IPS-15b (cell line): ENCODE results near the gene PIEZO1.

Experiments
- H3K27me3 ChIP-seq: one replicate; pipeline ENCODE4 v1.6.1; 2013; ENCODE audit warnings: low read length; ENCODE audit not compliant: control insufficient read depth, insufficient read depth
- H3K36me3 ChIP-seq: one replicate; pipeline ENCODE4 v1.6.1; 2013; ENCODE audit warnings: low read length; ENCODE audit not compliant: control insufficient read depth, insufficient read depth
- H3K4me1 ChIP-seq: one replicate; pipeline ENCODE4 v1.6.1; 2013; ENCODE audit warnings: mild to moderate bottlenecking, low read length; ENCODE audit not compliant: control insufficient read depth, insufficient read depth
- H3K4me3 ChIP-seq: one replicate; pipeline ENCODE4 v1.5.1; 2013; ENCODE audit warnings: low read depth, low read length
- H3K9ac ChIP-seq: one replicate; pipeline ENCODE4 v1.6.1; 2013; ENCODE audit warnings: low read depth, mild to moderate bottlenecking, low read length
- H3K9me3 ChIP-seq: one replicate; pipeline ENCODE4 v1.6.1; 2013; ENCODE audit warnings: mild to moderate bottlenecking, low read length; ENCODE audit not compliant: control insufficient read depth, insufficient read depth

The PIEZO1 gene, protein sequence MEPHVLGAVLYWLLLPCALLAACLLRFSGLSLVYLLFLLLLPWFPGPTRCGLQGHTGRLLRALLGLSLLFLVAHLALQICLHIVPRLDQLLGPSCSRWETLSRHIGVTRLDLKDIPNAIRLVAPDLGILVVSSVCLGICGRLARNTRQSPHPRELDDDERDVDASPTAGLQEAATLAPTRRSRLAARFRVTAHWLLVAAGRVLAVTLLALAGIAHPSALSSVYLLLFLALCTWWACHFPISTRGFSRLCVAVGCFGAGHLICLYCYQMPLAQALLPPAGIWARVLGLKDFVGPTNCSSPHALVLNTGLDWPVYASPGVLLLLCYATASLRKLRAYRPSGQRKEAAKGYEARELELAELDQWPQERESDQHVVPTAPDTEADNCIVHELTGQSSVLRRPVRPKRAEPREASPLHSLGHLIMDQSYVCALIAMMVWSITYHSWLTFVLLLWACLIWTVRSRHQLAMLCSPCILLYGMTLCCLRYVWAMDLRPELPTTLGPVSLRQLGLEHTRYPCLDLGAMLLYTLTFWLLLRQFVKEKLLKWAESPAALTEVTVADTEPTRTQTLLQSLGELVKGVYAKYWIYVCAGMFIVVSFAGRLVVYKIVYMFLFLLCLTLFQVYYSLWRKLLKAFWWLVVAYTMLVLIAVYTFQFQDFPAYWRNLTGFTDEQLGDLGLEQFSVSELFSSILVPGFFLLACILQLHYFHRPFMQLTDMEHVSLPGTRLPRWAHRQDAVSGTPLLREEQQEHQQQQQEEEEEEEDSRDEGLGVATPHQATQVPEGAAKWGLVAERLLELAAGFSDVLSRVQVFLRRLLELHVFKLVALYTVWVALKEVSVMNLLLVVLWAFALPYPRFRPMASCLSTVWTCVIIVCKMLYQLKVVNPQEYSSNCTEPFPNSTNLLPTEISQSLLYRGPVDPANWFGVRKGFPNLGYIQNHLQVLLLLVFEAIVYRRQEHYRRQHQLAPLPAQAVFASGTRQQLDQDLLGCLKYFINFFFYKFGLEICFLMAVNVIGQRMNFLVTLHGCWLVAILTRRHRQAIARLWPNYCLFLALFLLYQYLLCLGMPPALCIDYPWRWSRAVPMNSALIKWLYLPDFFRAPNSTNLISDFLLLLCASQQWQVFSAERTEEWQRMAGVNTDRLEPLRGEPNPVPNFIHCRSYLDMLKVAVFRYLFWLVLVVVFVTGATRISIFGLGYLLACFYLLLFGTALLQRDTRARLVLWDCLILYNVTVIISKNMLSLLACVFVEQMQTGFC (N-terminal part only)

DNA sequence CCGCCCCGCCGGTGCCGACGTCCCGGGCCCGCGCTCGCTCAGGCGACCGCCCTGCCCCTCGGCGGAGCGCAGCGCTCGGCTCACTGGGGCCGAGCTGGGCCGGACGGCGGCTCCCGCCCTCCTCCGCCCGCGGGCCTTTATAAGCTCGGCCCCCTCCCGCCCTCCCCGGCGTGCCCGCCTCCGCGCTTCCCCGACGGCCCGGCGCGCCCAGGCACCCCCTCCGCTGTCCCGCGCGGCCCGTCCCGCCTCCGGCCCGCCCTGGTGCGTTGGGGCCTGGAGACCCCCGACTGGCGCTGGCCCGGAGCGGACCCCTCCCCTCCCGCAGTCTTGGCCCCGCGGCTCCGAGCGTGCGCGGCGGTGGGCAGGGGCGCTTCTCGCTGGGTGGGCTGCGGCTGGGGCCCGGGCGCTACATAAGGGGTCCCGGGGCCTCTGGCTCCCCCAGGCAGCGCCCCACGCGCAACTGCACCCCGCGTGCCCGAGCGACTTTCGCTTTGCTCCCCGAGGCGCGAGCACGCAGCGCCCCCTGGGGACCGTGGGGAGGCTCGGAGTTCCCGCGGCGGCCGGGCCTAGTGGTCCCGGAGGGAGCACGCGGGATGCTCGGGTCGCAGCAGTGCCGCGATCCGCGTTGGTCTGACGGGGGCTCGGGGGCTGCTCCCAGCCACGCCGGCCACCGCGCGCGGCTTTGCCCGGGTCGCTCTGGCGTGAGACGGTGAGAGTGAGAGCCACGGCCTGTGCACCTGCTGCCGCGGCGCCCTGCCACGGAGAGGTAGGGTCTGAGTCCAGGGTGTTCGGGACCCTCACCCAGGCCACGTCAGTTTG, at the start of gene PIEZO1:
Gene PIEZO1 (minus strand): TSS at position 115 of the 819 bp plus-strand sequence. CDS start 256 bp downstream, outside the sequence.
- Histone ChIP-seq H3K27me3 (no peaks in the 10 kb centered on the region), H3K9ac (no peak within 1 kb of the TSS), H3K36me3 (no peaks in the 10 kb centered on the region), H3K4me1 (peaks cover 2% of the 10 kb centered on the region), H3K9me3 (no peaks in the 10 kb centered on the region), H3K4me3 (peak within 1 kb of the TSS; percentile 30)

DNA sequence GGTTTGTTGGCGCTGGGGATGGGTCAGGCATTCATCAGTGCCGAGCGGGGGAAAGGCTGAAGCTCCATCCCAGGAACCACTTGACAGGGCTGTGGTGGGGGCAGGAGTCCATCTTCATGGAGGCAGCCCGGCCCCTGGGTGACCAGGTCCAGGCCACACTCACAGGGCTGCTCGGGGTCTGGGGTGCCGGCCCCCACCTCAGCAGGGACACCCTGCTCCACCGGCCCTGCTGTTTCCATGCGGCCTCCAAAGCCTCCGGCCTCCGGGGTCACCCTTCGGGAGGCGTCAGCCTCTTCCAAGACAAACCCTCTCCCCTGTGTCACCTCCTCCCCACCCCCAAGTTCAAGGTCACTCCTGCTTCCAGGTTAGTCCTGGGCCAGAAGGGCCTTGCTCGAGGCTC, 49.6 kb upstream of the PIEZO1 start:
- Histone ChIP-seq H3K9me3 (no peaks in the 10 kb centered on the region), H3K36me3 (peaks cover 13% of the 10 kb centered on the region), H3K4me1 (no peaks in the 10 kb centered on the region), H3K4me3 (no peak overlapping the region), H3K27me3 (no peaks in the 10 kb centered on the region), H3K9ac (no peak overlapping the region)

- Histone ChIP-seq H3K27me3 (no peaks in the 10 kb centered on the region), H3K9me3 (no peaks in the 10 kb centered on the region), H3K36me3 (peaks cover 13% of the 10 kb centered on the region), H3K9ac (no peak overlapping the region), H3K4me3 (no peak overlapping the region), H3K4me1 (no peaks in the 10 kb centered on the region)
Observed at GRCh38 chr16:88833086-88833485, 48.1 kb upstream of the PIEZO1 start.

GRCh38 chr16:88831838-88832237, 46.8 kb upstream of the PIEZO1 start:
- no peaks in the 10 kb centered on the region for H3K9me3 ChIP-seq
- no peak overlapping the region for H3K4me3 ChIP-seq
- no peaks in the 10 kb centered on the region for H3K27me3 ChIP-seq
- peaks cover 13% of the 10 kb centered on the region for H3K36me3 ChIP-seq
- H3K9ac ChIP-seq = no peak overlapping the region
- no peaks in the 10 kb centered on the region for H3K4me1 ChIP-seq

- no peak overlapping the region for H3K9ac ChIP-seq
- H3K27me3 ChIP-seq = no peaks in the 10 kb centered on the region
- no peaks in the 10 kb centered on the region for H3K9me3 ChIP-seq
- no peak overlapping the region for H3K4me3 ChIP-seq
- H3K4me1 ChIP-seq = no peaks in the 10 kb centered on the region
- H3K36me3 ChIP-seq = peaks cover 11% of the 10 kb centered on the region
Observed at GRCh38 chr16:88830783-88831182, 45.8 kb upstream of the PIEZO1 start.

GRCh38 chr16:88830258-88830657, 45.2 kb upstream of the PIEZO1 start:
- no peaks in the 10 kb centered on the region for H3K4me1 ChIP-seq
- H3K9me3 ChIP-seq = no peaks in the 10 kb centered on the region
- H3K9ac ChIP-seq = no peak overlapping the region
- no peaks in the 10 kb centered on the region for H3K27me3 ChIP-seq
- no peak overlapping the region for H3K4me3 ChIP-seq
- peaks cover 8% of the 10 kb centered on the region for H3K36me3 ChIP-seq

DNA sequence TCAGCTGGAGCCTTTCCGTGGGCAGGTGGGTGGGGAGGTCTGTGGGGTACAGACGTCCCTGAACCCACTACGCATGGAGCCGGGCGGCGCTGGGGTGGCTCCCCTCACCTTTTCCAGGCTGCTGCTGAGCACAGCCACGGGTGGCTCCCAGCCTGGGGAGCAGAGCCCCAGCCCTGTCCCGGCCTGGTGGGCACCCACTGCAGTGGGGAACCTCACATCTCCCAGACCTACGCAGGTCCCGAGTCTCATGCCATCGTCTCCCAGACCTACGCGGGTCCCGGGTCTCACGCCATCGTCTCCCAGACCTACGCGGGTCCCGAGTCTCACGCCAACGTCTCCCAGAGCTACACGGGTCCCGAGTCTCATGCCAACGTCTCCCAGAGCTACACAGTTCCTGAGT, 43.7 kb upstream of the PIEZO1 start:
- Histone ChIP-seq H3K4me3 (no peak overlapping the region), H3K9ac (no peak overlapping the region), H3K4me1 (no peaks in the 10 kb centered on the region), H3K36me3 (peaks cover 7% of the 10 kb centered on the region), H3K9me3 (no peaks in the 10 kb centered on the region), H3K27me3 (no peaks in the 10 kb centered on the region)

DNA sequence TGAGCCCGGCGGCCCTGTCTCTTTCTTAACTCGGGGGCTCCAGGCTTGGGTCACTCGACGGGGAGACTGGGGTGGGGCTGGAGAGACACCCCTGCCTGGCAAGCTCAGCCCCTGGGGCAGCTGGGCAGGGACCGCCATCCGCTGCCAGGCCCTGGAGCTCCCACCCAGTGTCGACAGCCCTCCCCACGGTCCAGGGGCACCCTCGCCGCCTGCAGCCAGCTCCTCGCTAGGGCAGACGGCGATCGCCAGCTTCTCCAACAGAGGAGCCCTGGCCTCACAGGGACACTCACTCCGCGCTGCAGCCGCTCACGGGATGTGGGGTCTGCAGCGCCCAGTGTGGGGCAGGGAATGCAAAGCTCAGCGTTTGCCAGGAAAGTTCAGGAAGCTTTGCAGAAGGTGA, 42.7 kb upstream of the PIEZO1 start:
- H3K9me3 ChIP-seq = no peaks in the 10 kb centered on the region
- H3K9ac ChIP-seq = no peak overlapping the region
- no peaks in the 10 kb centered on the region for H3K4me1 ChIP-seq
- peaks cover 7% of the 10 kb centered on the region for H3K36me3 ChIP-seq
- H3K27me3 ChIP-seq = no peaks in the 10 kb centered on the region
- no peak overlapping the region for H3K4me3 ChIP-seq

DNA sequence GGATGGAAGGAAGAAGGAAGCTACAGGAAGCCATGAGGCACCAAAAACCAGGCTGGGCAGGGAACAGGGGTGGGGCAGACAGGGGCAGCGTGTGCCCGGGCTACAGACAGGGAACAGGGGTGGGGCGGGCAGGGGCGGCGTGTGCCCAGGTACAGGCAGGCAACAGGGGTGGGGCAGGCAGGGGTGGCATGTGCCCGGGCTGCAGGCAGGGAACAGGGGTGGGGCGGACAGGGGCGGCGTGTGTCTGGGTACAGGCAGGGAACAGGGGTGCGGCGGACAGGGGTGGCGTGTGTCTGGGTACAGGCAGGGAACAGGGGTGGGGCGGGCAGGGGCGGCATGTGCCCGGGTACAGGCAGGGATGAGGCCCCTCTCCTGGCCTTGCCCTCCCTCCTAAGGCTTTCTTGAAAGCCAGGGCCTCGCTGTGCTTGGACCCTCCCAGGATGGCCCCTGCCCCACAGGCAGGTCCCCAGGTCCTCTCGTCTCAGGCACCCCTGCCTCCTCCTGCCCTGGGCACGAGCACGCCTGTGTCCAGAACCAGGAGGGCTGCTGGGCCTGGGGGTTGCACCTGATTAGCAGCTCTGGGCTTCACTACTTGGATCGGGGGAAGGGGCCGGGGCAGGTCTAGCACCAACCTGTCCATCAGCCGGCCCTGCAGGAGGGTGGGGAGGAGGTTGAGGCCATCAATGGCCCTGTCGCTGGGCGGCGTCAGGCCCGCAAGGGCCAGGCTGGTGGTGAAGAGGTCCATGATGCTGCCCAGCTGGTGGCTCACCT, 41.2 kb upstream of the PIEZO1 start:
- Histone ChIP-seq H3K27me3 (no peaks in the 10 kb centered on the region), H3K36me3 (peaks cover 9% of the 10 kb centered on the region), H3K9ac (no peak overlapping the region), H3K4me1 (no peaks in the 10 kb centered on the region), H3K9me3 (no peaks in the 10 kb centered on the region), H3K4me3 (no peak overlapping the region)

GRCh38 chr16:88825146-88825545, 40.1 kb upstream of the PIEZO1 start:
- H3K27me3 ChIP-seq = no peaks in the 10 kb centered on the region
- H3K36me3 ChIP-seq = peaks cover 12% of the 10 kb centered on the region
- H3K4me3 ChIP-seq = no peak overlapping the region
- no peak overlapping the region for H3K9ac ChIP-seq
- H3K9me3 ChIP-seq = no peaks in the 10 kb centered on the region
- no peaks in the 10 kb centered on the region for H3K4me1 ChIP-seq
